ENCODE results near the gene TMEM147.

DNA sequence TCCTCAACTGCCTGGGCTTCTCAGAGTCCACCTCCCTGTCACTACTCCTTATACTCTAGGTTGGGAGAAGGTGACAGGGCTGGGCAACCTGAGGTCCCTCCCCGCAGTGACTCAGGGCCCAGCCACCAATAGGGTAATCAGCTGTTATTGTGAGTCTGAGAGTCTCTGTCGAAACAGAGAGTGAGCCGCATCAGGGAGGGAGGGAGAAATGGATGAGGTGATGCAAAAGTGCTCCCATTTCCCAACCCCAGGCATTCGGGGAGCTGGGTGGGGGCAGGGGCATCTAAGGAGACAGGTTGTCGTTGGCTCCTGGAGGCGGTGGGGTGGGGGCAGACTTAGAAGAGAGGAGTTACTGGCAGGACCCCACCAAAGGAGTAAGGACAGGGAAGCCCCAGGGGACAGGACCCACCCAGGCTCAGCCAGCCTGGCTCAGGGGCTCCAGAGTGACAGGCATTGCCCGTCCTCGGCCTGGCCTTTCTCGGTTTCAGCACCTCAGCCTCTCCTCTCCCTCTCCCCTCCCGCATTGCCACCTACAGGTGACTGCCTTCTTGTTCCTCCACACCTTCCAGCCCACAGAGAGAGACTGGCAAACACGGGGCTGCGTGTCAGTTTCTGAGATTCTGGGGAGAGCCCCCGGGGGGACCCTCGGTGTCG, 31.7 kb upstream of the TMEM147 start, which contains the start of gene DMKN:
- TF ChIP-seq, protein P1, sequence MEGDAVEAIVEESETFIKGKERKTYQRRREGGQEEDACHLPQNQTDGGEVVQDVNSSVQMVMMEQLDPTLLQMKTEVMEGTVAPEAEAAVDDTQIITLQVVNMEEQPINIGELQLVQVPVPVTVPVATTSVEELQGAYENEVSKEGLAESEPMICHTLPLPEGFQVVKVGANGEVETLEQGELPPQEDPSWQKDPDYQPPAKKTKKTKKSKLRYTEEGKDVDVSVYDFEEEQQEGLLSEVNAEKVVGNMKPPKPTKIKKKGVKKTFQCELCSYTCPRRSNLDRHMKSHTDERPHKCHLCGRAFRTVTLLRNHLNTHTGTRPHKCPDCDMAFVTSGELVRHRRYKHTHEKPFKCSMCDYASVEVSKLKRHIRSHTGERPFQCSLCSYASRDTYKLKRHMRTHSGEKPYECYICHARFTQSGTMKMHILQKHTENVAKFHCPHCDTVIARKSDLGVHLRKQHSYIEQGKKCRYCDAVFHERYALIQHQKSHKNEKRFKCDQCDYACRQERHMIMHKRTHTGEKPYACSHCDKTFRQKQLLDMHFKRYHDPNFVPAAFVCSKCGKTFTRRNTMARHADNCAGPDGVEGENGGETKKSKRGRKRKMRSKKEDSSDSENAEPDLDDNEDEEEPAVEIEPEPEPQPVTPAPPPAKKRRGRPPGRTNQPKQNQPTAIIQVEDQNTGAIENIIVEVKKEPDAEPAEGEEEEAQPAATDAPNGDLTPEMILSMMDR (IDR thresholded peaks at IDR 0.05), result peak in 1 of 6 experiments; percentile 11
- TF ChIP-seq POLR2A (IDR thresholded peaks at IDR 0.05) (no peak), POLR2AphosphoS5 (IDR thresholded peaks at IDR 0.05) (no peak), EP300 (IDR thresholded peaks at IDR 0.05) (no peak)

All from upper lobe of left lung (tissue), 4 donors.